ENCODE data around the gene EBF4.

DNA sequence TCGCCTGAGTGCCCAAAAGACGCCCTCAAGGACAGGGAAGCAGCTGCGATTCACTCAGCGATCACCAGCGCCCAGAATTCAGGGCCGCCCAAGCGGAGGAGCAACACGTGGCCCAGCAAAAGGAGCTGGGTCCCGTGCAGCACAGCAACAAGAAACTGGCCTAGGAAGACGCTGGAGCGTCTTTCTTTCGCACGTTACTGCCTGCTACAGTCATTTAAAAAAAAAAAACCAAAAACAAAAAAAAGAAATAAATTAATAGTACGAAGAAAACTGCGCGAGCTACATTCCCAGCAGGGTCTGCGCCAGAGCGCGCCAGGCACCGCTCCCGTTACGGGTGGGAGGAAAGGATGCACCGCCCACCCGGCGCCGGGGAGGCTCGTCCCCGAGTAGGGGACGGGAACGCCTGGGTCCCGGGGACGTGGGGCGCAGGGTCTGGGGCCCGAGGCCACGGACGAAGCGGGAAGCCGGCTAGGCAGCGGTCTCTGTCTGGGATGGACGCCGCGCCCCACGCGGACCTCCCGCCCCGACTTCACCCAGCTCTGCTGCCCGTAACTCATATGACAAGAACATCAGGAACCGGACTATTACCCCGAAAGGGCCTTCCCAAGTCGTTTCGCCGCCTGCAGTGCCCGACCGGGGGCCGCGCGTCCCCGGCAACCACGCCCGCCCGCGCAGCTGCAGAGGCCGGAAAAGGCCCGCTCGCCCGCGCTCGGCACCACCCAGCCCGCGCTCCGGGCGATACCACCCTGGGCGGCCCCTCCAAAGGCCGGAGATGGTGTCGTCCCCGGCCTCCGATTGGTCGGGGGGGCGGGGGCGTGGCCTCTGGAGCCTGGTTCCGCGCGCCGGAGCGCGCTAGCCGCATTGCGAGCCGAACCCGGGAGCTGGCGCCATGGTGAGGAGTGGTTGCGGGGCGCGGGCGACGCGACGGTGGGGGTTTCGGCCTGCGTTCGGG is 40.5 kb upstream of the EBF4 start, which contains the start of gene NOP56:
- TF ChIP-seq, protein P1, sequence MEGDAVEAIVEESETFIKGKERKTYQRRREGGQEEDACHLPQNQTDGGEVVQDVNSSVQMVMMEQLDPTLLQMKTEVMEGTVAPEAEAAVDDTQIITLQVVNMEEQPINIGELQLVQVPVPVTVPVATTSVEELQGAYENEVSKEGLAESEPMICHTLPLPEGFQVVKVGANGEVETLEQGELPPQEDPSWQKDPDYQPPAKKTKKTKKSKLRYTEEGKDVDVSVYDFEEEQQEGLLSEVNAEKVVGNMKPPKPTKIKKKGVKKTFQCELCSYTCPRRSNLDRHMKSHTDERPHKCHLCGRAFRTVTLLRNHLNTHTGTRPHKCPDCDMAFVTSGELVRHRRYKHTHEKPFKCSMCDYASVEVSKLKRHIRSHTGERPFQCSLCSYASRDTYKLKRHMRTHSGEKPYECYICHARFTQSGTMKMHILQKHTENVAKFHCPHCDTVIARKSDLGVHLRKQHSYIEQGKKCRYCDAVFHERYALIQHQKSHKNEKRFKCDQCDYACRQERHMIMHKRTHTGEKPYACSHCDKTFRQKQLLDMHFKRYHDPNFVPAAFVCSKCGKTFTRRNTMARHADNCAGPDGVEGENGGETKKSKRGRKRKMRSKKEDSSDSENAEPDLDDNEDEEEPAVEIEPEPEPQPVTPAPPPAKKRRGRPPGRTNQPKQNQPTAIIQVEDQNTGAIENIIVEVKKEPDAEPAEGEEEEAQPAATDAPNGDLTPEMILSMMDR (conservative IDR thresholded peaks at IDR 0.05), result no peak
- TF ChIP-seq ZFX (IDR thresholded peaks at IDR 0.05), result peak; percentile 66

All from C4-2B (cell line).